OCI-LY7 (cell line): ENCODE data around the gene WFDC2. TPM values are rescaled to one million over a fixed set of nuclear protein-coding genes. Genes with fewer than 3 reads are reported as not detected.
A peak's percentile ranks its signal among the peaks of the same experiment; 100 is the strongest.

ENCODE experiments used
- BruUV-seq: library from RNA; stranded (reverse); fragments of 400-500 nt; replicated peaks from 2 replicates; lab custom pipeline; 2021; lab: Mats Ljungman, UMichigan
- CTCF ChIA-PET: fragments of 300-600 bp; sonication (Branson Sonifier 250); formaldehyde crosslinking; loops from one replicate; lab custom pipeline; 2022; ENCODE audit warnings: antibody characterized with exemption; ENCODE audit not compliant: unreplicated experiment; lab: Charles Lee
- POLR2A ChIA-PET: fragments of 300-600 bp; sonication (Branson Sonifier 250); formaldehyde crosslinking; loops from one replicate; lab custom pipeline; 2022; ENCODE audit warnings: antibody characterized with exemption; lab: Charles Lee
- DNase-seq: peaks from one replicate; pipeline ENCODE4 v3.0.0-alpha.2; 2015; ENCODE audit warnings: low spot score
- H2AFZ ChIP-seq: fragments of 200-600 bp; sonication (generic), shearing (Covaris generic); 2 replicates; pipeline ENCODE4 v1.6.1; 2014; ENCODE audit warnings: mild to moderate bottlenecking, antibody characterized with exemption, low read length, moderate library complexity
- H3K27ac ChIP-seq: fragments of 200-600 bp; sonication (generic); 2 replicates; pipeline ENCODE4 v1.5.1; 2014; ENCODE audit warnings: mixed run types, low read depth, mild to moderate bottlenecking, moderate library complexity, low read length, inconsistent platforms; ENCODE audit not compliant: poor library complexity, severe bottlenecking
- H3K36me3 ChIP-seq: fragments of 200-600 bp; sonication (generic); 2 replicates; pipeline ENCODE4 v1.6.1; 2014; ENCODE audit warnings: mild to moderate bottlenecking, antibody characterized with exemption, low read length, moderate library complexity, mixed read lengths; ENCODE audit not compliant: insufficient read depth
- H3K4me1 ChIP-seq: fragments of 200-600 bp; sonication (generic); 2 replicates; pipeline ENCODE4 v1.5.1; 2014; ENCODE audit warnings: mild to moderate bottlenecking, low read length; ENCODE audit not compliant: insufficient read depth, poor library complexity, severe bottlenecking
- H3K4me2 ChIP-seq: fragments of 200-600 bp; sonication (generic); 2 replicates; pipeline ENCODE4 v1.6.1; 2014; ENCODE audit warnings: mild to moderate bottlenecking, low read length
- H3K4me3 ChIP-seq: fragments of 200-600 bp; sonication (generic); 2 replicates; pipeline ENCODE4 v1.5.1; 2014; ENCODE audit warnings: mild to moderate bottlenecking, low read depth, low read length; ENCODE audit not compliant: poor library complexity, severe bottlenecking
- H3K79me2 ChIP-seq: fragments of 200-600 bp; sonication (generic); 2 replicates; pipeline ENCODE4 v1.6.1; 2016; ENCODE audit warnings: low read depth, mild to moderate bottlenecking, low read length, moderate library complexity, mixed read lengths; ENCODE audit not compliant: insufficient read depth
- H3K9me2 ChIP-seq: fragments of 200-600 bp; sonication (generic); 2 replicates; pipeline ENCODE4 v1.6.1; 2016; ENCODE audit warnings: mild to moderate bottlenecking, low read length, mixed read lengths; ENCODE audit not compliant: insufficient read depth
- H3K9me3 ChIP-seq: fragments of 200-600 bp; sonication (generic); 2 replicates; pipeline ENCODE4 v1.6.1; 2014; ENCODE audit warnings: mild to moderate bottlenecking, mixed run types, low read length, mixed read lengths
- H4K20me1 ChIP-seq: fragments of 200-600 bp; sonication (generic); 2 replicates; pipeline ENCODE4 v1.6.1; 2014; ENCODE audit warnings: mild to moderate bottlenecking, antibody characterized with exemption, low read length, moderate library complexity, mixed read lengths; ENCODE audit not compliant: insufficient read depth
- CTCF ChIP-seq: fragments of 200-600 bp; sonication (generic); conservative IDR thresholded peaks from 2 replicates; pipeline ENCODE4 v1.5.1; 2014; ENCODE audit warnings: mild to moderate bottlenecking, antibody characterized with exemption, low read length, moderate library complexity, mixed read lengths
- EZH2phosphoT487 ChIP-seq: fragments of 200-600 bp; sonication (generic); IDR thresholded peaks from 2 replicates; pipeline ENCODE4 v1.6.1; 2018; ENCODE audit warnings: low read depth, borderline replicate concordance, mild to moderate bottlenecking, mixed run types, antibody characterized with exemption, low read length, moderate library complexity, mixed read lengths
- intact Hi-C: fragments of 100-400 bp; cut with micrococcal nuclease; formaldehyde crosslinking; loops from one replicate; pipeline ENCODE4 v1.10.0; 2022; ENCODE audit not compliant: unreplicated experiment
- total RNA-seq, 2 experiments: library from RNA; depleted of rRNA in 1 of 2; stranded (reverse); fragments of >200 nt in 1 of 2; shearing (Covaris generic) in 1 of 2; gene quantifications; 2 replicates each; pipeline ENCODE4 v1.2.3, GENCODE V29; 2014 to 2022

WFDC2 gene
- total RNA-seq, 2 experiments from 2014 or later: 0.46 to 4.4 TPM

GRCh38 chr20:45452772-45453691, 16.5 kb upstream of the WFDC2 start:
- H3K4me2 ChIP-seq: no peak overlapping the region
- intact Hi-C loops: loop anchor here (5.0 kb wide), 2 partner anchors 131 to 319 kb away; no protein-coding TSS in a partner anchor
- no peaks in the 10 kb centered on the region for H3K36me3 ChIP-seq
- no peaks in the 10 kb centered on the region for H3K9me3 ChIP-seq
- H3K4me3 ChIP-seq: no peak overlapping the region
- TF ChIP-seq CTCF: no peak
- TF ChIP-seq EZH2phosphoT487: no peak
- POLR2A ChIA-PET: interaction anchor here (0.6 to 1.3 kb wide), 2 partner anchors 76 to 404 kb away, joined by 3 read pairs; no protein-coding TSS in a partner anchor
- no peak overlapping the region for H2AFZ ChIP-seq
- no peaks in the 10 kb centered on the region for H3K79me2 ChIP-seq
- H3K4me1 ChIP-seq: peaks cover 11% of the 10 kb centered on the region
- no peak overlapping the region for H3K27ac ChIP-seq
- no peak for DNase-seq
- BruUV-seq: no TSS peak
- H4K20me1 ChIP-seq: no peaks in the 10 kb centered on the region
- CTCF ChIA-PET: interaction anchor here (0.6 to 1.4 kb wide), 3 partner anchors 118 to 318 kb away, joined by 3 to 6 read pairs (median 3); no protein-coding TSS in a partner anchor
- H3K9me2 ChIP-seq: no peaks in the 10 kb centered on the region

- no TSS peak for BruUV-seq
- no peaks in the 10 kb centered on the region for H3K9me2 ChIP-seq
- peak; percentile 47 for DNase-seq
- TF ChIP-seq EZH2phosphoT487 (no peak), CTCF (peak; percentile 71)
- H3K4me3 ChIP-seq: no peak overlapping the region
- H3K27ac ChIP-seq: no peak overlapping the region
- ChIA-PET CTCF (no interaction called here), POLR2A (no interaction called here)
- intact Hi-C loops: no loop called here
- H4K20me1 ChIP-seq: no peaks in the 10 kb centered on the region
- no peak overlapping the region for H3K4me2 ChIP-seq
- no peaks in the 10 kb centered on the region for H3K9me3 ChIP-seq
- H3K79me2 ChIP-seq: no peaks in the 10 kb centered on the region
- H3K36me3 ChIP-seq: no peaks in the 10 kb centered on the region
- peaks cover 8% of the 10 kb centered on the region for H3K4me1 ChIP-seq
- H2AFZ ChIP-seq: no peak overlapping the region
Observed at GRCh38 chr20:45456632-45457031, 12.9 kb upstream of the WFDC2 start.
